Activated CD8-positive, alpha-beta memory T cell treated with anti-CD3 and anti-CD28 coated beads, Interleukin-2, amount 50 U/mL, for 4 hours (primary cell): ENCODE results near the gene ZNF219.

Source experiments
- DNase-seq: peaks from one replicate; pipeline ENCODE4 v3.0.0-alpha.2; 2020

The ZNF219 gene

GRCh38 chr14:21063479-21063878, 35.0 kb downstream of the ZNF219 start:
- DNase-seq = no peak

GRCh38 chr14:21061347-21061668, 37.1 kb downstream of the ZNF219 start:
- no peak for DNase-seq

- DNase-seq = no peak
Measured at GRCh38 chr14:21060614-21061346, 37.7 kb downstream of the ZNF219 start.

- no peak for DNase-seq
Measured at GRCh38 chr14:21059842-21060613, 38.4 kb downstream of the ZNF219 start.

- DNase-seq = no peak
Measured at GRCh38 chr14:21058903-21059302, 39.6 kb downstream of the ZNF219 start.

DNA sequence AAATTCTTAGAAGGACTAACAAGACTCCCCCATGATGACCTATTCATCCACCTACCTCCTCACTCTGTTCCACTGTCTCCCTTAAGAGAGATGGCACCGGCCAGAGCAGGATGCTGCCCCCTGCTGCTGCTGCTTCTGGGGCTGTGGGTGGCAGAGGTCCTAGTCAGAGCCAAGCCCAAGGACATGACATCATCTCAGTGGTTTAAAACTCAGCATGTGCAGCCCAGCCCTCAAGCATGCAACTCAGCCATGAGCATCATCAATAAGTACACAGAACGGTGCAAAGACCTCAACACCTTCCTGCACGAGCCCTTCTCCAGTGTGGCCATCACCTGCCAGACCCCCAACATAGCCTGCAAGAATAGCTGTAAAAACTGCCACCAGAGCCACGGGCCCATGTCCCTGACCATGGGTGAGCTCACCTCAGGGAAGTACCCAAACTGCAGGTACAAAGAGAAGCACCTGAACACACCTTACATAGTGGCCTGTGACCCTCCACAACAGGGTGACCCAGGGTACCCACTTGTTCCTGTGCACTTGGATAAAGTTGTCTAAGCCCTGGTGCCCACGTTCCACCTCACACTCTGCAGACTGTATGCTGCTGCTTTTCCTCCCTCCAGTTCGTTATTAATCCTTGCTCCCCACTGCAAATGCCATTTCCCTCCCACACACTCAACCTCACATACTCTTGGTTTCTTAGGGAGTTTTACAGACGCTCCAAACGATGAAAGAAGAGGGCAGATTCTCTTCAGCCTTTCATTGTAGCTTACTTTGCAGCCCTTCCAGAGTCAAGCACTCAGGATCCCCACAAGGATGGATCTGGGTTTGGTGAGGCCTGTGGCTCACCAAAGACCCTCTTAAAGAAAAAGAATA, 40.4 kb downstream of the ZNF219 start, which contains the start of gene RNASE8:
Gene RNASE8 (plus strand): TSS at position 20 of the 873 bp plus-strand sequence. CDS start 71 bp downstream, at position 91.
- DNase-seq = no peak

GRCh38 chr14:21056520-21057163, 41.8 kb downstream of the ZNF219 start:
- DNase-seq = no peak

GRCh38 chr14:21055432-21056117, 42.9 kb downstream of the ZNF219 start:
- DNase-seq = no peak

DNA sequence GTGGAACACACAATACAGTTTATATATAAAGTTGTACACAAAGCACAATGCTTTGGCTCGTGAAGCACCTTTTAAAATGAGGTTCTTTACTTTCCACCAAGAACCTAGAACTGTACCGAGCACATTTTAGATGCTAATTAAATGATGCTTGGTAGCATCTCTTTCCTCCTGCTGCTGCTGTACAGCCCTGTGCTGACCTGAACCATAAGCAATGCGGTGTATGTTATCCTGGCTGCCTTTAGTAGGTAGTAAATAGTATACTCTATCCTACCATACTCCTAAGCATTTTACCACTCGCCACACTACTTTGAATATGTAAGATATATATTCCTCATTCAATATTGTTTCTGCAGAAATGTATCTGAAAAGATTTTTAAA, 43.7 kb downstream of the ZNF219 start:
- no peak for DNase-seq

DNA sequence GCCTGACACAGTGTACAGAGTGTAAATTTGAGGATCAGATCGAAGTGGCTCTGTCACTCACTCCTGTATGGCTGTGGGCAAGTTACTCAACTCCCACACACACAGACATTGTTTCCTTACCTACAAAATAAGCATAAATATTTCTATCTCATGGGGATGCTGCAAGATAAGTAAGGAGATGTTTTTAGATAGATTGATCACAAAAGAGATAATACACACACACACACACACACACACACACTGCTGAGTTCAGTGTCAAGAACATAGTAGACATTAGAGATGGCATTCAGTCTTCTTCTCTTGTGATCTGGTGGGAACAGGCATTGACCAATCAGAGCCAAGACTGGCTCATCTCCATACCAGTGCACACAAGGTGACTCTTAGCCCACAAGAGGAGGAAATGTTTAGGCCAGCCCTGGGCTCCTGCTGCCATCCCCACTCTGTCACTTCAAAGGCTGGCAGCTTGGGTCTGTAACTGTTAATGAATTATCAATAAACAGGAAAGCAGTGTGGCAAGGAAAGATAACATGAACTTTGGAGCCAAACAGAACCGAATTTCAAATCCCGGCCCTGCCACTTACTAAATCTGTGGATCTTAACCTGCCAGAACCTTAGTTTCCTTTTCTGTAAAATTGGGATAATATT, 44.2 kb downstream of the ZNF219 start:
- no peak for DNase-seq

GRCh38 chr14:21053184-21054122, 45.0 kb downstream of the ZNF219 start:
- no peak for DNase-seq

GRCh38 chr14:21050597-21050996, 47.9 kb downstream of the ZNF219 start:
- DNase-seq = no peak

- no peak for DNase-seq
Measured at GRCh38 chr14:21049271-21049673, 49.2 kb downstream of the ZNF219 start.

- no peak for DNase-seq
Measured at GRCh38 chr14:21048638-21049037, 49.8 kb downstream of the ZNF219 start.

- DNase-seq = no peak
Measured at GRCh38 chr14:21047378-21047781, 51.1 kb downstream of the ZNF219 start.

- DNase-seq = no peak
Measured at GRCh38 chr14:21043974-21044618, 54.4 kb downstream of the ZNF219 start.

DNA sequence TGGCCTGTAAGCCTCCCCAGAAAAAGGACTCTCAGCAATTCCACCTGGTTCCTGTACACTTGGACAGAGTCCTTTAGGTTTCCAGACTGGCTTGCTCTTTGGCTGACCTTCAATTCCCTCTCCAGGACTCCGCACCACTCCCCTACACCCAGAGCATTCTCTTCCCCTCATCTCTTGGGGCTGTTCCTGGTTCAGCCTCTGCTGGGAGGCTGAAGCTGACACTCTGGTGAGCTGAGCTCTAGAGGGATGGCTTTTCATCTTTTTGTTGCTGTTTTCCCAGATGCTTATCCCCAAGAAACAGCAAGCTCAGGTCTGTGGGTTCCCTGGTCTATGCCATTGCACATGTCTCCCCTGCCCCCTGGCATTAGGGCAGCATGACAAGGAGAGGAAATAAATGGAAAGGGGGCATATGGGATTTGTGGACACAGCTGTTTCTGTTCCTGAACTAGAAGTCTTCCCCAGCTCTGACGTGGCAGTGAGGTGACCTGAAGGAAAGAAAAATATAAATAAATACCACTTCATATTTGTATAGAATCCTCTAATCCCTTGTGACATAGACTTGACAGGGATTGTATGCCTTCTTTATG, 55.0 kb downstream of the ZNF219 start:
- DNase-seq = no peak

DNA sequence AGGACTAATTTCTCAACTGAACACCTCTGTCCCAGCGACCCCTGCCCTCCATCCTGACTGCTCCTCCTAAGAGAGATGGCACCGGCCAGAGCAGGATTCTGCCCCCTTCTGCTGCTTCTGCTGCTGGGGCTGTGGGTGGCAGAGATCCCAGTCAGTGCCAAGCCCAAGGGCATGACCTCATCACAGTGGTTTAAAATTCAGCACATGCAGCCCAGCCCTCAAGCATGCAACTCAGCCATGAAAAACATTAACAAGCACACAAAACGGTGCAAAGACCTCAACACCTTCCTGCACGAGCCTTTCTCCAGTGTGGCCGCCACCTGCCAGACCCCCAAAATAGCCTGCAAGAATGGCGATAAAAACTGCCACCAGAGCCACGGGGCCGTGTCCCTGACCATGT, 55.5 kb downstream of the ZNF219 start:
- DNase-seq = no peak

- DNase-seq = no peak
Measured at GRCh38 chr14:21041676-21042433, 56.6 kb downstream of the ZNF219 start, which contains the start of gene RNASE7. TSS of gene RNASE7 (plus strand) at chr14:21042362. CDS start at chr14:21042993, 631 bp downstream.
